Adrenal gland (tissue), 5 donors: ENCODE measurements around the gene UNC93B1.

ENCODE experiments used
- POLR2A ChIP-seq, 2 donors: fragments of 450-650 bp; IDR thresholded peaks; one replicate each; pipeline ENCODE4 v1.6.1; 2017; ENCODE audit warnings: antibody characterized with exemption in 2 of 2, mild to moderate bottlenecking in 2 of 2, moderate library complexity in 1 of 2
- TF ChIP-seq, protein P1 (sequence below), 6 experiments: fragments of 450-650 bp in 4 of 6; fragments of 200-600 bp in 2 of 6; sonication (generic) in 1 of 6; IDR thresholded peaks; 1 replicate in 5 of 6; 2 replicates in 1 of 6; pipeline versions ENCODE4 v1.5.1 to v1.8.0; 2016 to 2021; ENCODE audit warnings: antibody characterized with exemption in 6 of 6, mild to moderate bottlenecking in 2 of 6, moderate library complexity in 1 of 6
- donor health status: DM: no; HTN: no; CAD: no.

DNA sequence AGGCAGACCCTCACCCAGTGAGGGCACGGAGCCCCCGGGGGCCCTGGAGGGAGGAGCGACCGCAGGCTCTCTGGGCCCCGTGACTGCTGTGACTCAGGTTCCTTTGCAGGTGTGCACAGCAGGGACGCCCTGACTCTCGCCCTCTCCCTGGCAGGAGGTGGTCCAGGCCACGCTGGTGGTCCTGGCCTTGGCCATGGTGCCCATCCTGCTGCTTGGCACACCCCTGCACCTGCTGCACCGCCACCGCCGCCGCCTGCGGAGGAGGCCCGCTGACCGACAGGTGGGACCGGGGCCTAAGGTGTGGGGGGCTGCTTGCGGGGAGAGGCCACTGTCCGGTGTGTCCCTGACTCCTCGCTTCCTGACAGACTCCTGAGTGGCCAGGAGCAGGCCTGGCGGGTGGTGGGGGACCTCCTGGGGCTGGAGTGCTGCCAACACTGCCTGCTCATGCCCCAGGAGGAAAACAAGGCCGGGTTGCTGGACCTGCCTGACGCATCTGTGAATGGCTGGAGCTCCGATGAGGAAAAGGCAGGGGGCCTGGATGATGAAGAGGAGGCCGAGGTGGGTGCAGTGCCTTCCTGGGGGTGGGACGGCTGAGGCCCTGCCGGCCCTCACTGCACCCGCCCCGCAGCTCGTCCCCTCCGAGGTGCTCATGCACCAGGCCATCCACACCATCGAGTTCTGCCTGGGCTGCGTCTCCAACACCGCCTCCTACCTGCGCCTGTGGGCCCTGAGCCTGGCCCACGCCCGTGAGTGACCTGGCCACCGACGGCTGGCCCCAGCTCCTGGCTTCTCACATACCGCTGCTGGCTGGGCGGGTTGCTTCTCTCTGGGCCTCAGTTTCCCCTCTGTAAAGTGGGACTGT lies 45.8 kb upstream of the UNC93B1 start:
- TF ChIP-seq, protein P1, sequence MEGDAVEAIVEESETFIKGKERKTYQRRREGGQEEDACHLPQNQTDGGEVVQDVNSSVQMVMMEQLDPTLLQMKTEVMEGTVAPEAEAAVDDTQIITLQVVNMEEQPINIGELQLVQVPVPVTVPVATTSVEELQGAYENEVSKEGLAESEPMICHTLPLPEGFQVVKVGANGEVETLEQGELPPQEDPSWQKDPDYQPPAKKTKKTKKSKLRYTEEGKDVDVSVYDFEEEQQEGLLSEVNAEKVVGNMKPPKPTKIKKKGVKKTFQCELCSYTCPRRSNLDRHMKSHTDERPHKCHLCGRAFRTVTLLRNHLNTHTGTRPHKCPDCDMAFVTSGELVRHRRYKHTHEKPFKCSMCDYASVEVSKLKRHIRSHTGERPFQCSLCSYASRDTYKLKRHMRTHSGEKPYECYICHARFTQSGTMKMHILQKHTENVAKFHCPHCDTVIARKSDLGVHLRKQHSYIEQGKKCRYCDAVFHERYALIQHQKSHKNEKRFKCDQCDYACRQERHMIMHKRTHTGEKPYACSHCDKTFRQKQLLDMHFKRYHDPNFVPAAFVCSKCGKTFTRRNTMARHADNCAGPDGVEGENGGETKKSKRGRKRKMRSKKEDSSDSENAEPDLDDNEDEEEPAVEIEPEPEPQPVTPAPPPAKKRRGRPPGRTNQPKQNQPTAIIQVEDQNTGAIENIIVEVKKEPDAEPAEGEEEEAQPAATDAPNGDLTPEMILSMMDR (IDR thresholded peaks at IDR 0.05) = no peak
- peak in 1 of 2 donors; percentile 8 for TF ChIP-seq POLR2A (IDR thresholded peaks at IDR 0.05)
